Sigmoid colon (tissue), 7 donors: ENCODE measurements around the gene SNRPB. TPM values are rescaled to one million over a fixed set of nuclear protein-coding genes. Genes with fewer than 3 reads are reported as not detected.

Experiments used
- DNase-seq: peaks from one replicate; pipeline ENCODE4 v3.0.0-alpha.2; 2019
- H3K27ac ChIP-seq, 4 donors: fragments of 200-600 bp; sonication (generic); one replicate each; pipeline ENCODE4 v1.5.1; 2016 to 2019; ENCODE audit warnings: mild to moderate bottlenecking in 1 of 4
- H3K27me3 ChIP-seq, 3 donors: fragments of 200-600 bp; sonication (generic); one replicate each; pipeline ENCODE4 v1.5.1; 2019; ENCODE audit warnings: mild to moderate bottlenecking in 1 of 3
- H3K36me3 ChIP-seq, 4 donors: fragments of 200-600 bp; sonication (generic); one replicate each; pipeline ENCODE4 v1.5.1; 2016 to 2019
- H3K4me1 ChIP-seq, 4 donors: fragments of 200-600 bp; sonication (generic); one replicate each; pipeline ENCODE4 v1.5.1; 2017 to 2019
- H3K4me3 ChIP-seq, 4 donors: fragments of 200-600 bp; sonication (generic); one replicate each; pipeline ENCODE4 v1.5.1; 2017 to 2019; ENCODE audit warnings: mild to moderate bottlenecking in 2 of 4, moderate library complexity in 1 of 4
- H3K9me3 ChIP-seq, 4 donors: fragments of 200-600 bp in 3 of 4; sonication (generic) in 3 of 4; one replicate each; pipeline versions ENCODE4 v1.5.1 to v1.6.1; 2013 to 2019
- EP300 ChIP-seq, 4 donors: sonication (generic); formaldehyde crosslinking; IDR thresholded peaks; one replicate each; pipeline ENCODE4 v1.6.1; 2017; ENCODE audit warnings: antibody characterized with exemption in 4 of 4
- POLR2A ChIP-seq, 2 donors: fragments of 450-650 bp; IDR thresholded peaks; one replicate each; pipeline ENCODE4 v1.6.1; 2016; ENCODE audit warnings: antibody characterized with exemption in 2 of 2, mild to moderate bottlenecking in 2 of 2, moderate library complexity in 2 of 2
- POLR2AphosphoS5 ChIP-seq, 4 donors: sonication (generic); formaldehyde crosslinking; IDR thresholded peaks; one replicate each; pipeline ENCODE4 v1.6.1; 2017; ENCODE audit warnings: antibody characterized with exemption in 4 of 4
- WGBS, 2 donors: extraction: QIAGEN DNeasy Blood & Tissue Kit; methylation state at CpG; one replicate each; pipeline ENCODE4 v1.1.7; 2013; 5-methylcytosine and 5-hydroxymethylcytosine counted together
- intact Hi-C: fragments of 100-400 bp; cut with DNase I; formaldehyde crosslinking; loops from one replicate; pipeline ENCODE4 v1.15.1; 2023
- polyA plus RNA-seq, 3 donors: library from polyadenylated mRNA; stranded (reverse); fragments of 200-250 nt; gene quantifications; one replicate each; pipeline ENCODE4 v1.2.3, GENCODE V29; 2013
- total RNA-seq, 4 donors: library from RNA; depleted of rRNA; stranded (reverse); fragments of >200 nt; gene quantifications; one replicate each; pipeline ENCODE4 v1.1.0, GENCODE V29; 2016
- TF ChIP-seq, protein P1 (sequence below), 4 experiments: fragments of 450-650 bp in 3 of 4; fragments of 200-600 bp in 1 of 4; IDR thresholded peaks; one replicate each; pipeline ENCODE4 v1.5.1; 2016 to 2019; ENCODE audit warnings: antibody characterized with exemption in 4 of 4, mild to moderate bottlenecking in 3 of 4, moderate library complexity in 2 of 4
- donor health status: healthy with polysubstance abuse.
- donor health status: Bipolar disorder and iron deficiency.
- donor health status: healthy.

The SNRPB gene
- total and polyA plus RNA-seq, 7 donors: 80.0 to 275 (median 156) TPM

DNA sequence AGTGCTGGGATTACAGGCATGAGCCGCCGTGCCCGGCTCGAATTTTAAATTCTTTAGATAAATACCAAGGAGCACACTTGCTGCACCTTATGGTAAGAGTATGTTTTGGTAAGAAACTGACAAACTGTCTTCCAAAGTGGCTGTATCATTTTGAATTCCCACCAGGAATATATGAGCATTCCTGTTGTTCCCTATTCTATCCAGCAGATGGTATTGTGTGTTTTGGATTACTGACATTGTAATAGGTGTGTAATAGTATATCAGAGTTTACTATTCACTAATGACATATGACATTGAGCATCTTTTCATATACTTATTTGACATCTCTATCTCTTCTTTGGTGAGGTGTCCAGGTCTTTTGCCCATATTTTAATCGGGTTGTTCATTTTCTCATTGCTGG, 49.3 kb downstream of the SNRPB start:
- DNase-seq: no peak
- intact Hi-C loops: no loop called here
- Histone ChIP-seq H3K9me3 (peaks cover 0 to 3% (median 0%) of the 10 kb centered on the region in 4 donors), H3K4me1 (no peaks in the 10 kb centered on the region), H3K36me3 (no peaks in the 10 kb centered on the region), H3K27me3 (no peaks in the 10 kb centered on the region), H3K4me3 (no peak overlapping the region), H3K27ac (no peak overlapping the region)
- no peak for TF ChIP-seq EP300 (IDR thresholded peaks at IDR 0.05)
- no peak for TF ChIP-seq POLR2A (IDR thresholded peaks at IDR 0.05)
- no peak for TF ChIP-seq POLR2AphosphoS5 (IDR thresholded peaks at IDR 0.05)
- TF ChIP-seq, protein P1, sequence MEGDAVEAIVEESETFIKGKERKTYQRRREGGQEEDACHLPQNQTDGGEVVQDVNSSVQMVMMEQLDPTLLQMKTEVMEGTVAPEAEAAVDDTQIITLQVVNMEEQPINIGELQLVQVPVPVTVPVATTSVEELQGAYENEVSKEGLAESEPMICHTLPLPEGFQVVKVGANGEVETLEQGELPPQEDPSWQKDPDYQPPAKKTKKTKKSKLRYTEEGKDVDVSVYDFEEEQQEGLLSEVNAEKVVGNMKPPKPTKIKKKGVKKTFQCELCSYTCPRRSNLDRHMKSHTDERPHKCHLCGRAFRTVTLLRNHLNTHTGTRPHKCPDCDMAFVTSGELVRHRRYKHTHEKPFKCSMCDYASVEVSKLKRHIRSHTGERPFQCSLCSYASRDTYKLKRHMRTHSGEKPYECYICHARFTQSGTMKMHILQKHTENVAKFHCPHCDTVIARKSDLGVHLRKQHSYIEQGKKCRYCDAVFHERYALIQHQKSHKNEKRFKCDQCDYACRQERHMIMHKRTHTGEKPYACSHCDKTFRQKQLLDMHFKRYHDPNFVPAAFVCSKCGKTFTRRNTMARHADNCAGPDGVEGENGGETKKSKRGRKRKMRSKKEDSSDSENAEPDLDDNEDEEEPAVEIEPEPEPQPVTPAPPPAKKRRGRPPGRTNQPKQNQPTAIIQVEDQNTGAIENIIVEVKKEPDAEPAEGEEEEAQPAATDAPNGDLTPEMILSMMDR (IDR thresholded peaks at IDR 0.05): no peak
- 84 to 88% methylated on average over 5 of the region's 5 CpGs for WGBS, 2 donors

DNA sequence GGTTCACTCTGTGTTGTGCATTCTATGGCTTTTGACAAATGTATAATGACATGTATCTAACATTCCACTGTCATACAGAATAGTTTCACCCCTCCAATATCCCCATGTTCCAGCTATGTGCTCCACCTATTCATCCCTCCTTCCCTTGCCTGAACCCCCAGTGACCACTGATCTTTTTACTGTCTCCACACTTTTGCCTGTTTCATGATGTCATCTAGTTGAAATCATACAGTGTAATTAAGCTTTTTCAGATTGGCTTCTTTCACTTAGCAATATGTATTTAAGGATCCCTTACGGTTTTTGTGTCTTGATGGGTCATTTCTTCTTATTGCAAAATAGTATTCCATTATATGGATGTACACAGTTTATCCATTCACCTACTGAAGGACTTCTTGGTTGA, 50.1 kb downstream of the SNRPB start:
- peaks cover 0 to 3% (median 0%) of the 10 kb centered on the region in 4 donors for H3K9me3 ChIP-seq
- no peaks in the 10 kb centered on the region for H3K4me1 ChIP-seq
- WGBS, 2 donors: 30 to 72% methylated on average over 1 of the region's 1 CpG
- H3K27me3 ChIP-seq: no peaks in the 10 kb centered on the region
- intact Hi-C loops: no loop called here
- no peak overlapping the region for H3K27ac ChIP-seq
- H3K36me3 ChIP-seq: no peaks in the 10 kb centered on the region
- TF ChIP-seq POLR2AphosphoS5 (IDR thresholded peaks at IDR 0.05) (no peak), EP300 (IDR thresholded peaks at IDR 0.05) (no peak), POLR2A (IDR thresholded peaks at IDR 0.05) (no peak)
- TF ChIP-seq, protein P1 (IDR thresholded peaks at IDR 0.05): no peak
- no peak overlapping the region for H3K4me3 ChIP-seq
- no peak for DNase-seq

DNA sequence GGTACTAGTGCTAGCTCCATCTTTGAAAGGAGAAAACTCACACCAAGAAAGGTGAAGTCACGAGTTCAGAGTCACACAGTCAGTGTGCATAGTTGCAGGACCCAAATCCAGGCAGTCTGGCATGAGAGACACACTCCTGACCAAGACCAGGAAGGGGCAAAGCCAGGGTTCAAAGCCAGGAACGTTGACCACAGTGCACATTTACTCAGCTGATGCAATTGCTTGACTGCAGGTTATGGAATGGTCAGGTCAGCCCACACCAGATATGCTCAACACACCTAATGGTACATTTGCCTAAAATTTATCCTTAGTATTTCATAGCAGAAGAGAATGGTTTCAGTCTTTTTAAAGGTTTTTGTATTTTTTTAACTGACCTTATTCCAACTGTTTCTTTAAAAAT, 52.2 kb downstream of the SNRPB start:
- no peak for TF ChIP-seq POLR2AphosphoS5 (IDR thresholded peaks at IDR 0.05)
- TF ChIP-seq, protein P1 (IDR thresholded peaks at IDR 0.05): no peak
- TF ChIP-seq EP300 (IDR thresholded peaks at IDR 0.05): no peak
- no peak for TF ChIP-seq POLR2A (IDR thresholded peaks at IDR 0.05)
- Histone ChIP-seq H3K27me3 (no peaks in the 10 kb centered on the region), H3K36me3 (no peaks in the 10 kb centered on the region), H3K4me3 (no peak overlapping the region), H3K9me3 (no peaks in the 10 kb centered on the region), H3K27ac (no peak overlapping the region), H3K4me1 (no peaks in the 10 kb centered on the region)
- intact Hi-C loops: no loop called here
- 21 to 48% methylated on average over 2 of the region's 2 CpGs for WGBS, 2 donors
- DNase-seq: no peak

DNA sequence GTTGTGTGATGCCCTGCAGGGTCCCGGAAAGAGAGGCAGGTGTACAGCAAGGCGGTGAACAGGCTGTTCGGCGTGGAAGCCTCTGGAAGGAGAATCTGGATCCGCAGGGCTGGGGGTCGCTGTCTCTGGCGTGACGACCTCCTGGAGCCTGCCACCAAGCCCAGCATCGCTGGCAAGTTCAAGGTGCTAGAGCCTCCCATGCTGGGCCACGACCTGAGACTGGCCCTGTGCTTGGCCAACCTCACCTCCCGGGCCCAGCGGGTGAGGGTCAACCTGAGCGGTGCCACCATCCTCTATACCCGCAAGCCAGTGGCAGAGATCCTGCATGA, 53.4 kb downstream of the SNRPB start:
- no peak for TF ChIP-seq EP300 (IDR thresholded peaks at IDR 0.05)
- no peak for TF ChIP-seq POLR2A (IDR thresholded peaks at IDR 0.05)
- TF ChIP-seq, protein P1 (IDR thresholded peaks at IDR 0.05): no peak
- no peak for TF ChIP-seq POLR2AphosphoS5 (IDR thresholded peaks at IDR 0.05)
- no peaks in the 10 kb centered on the region for H3K36me3 ChIP-seq
- H3K4me1 ChIP-seq: no peaks in the 10 kb centered on the region
- DNase-seq: no peak
- no peaks in the 10 kb centered on the region for H3K27me3 ChIP-seq
- H3K4me3 ChIP-seq: no peak overlapping the region
- no peaks in the 10 kb centered on the region for H3K9me3 ChIP-seq
- H3K27ac ChIP-seq: no peak overlapping the region
- 87 to 88% methylated on average over 14 of the region's 14 CpGs for WGBS, 2 donors
- intact Hi-C loops: no loop called here

DNA sequence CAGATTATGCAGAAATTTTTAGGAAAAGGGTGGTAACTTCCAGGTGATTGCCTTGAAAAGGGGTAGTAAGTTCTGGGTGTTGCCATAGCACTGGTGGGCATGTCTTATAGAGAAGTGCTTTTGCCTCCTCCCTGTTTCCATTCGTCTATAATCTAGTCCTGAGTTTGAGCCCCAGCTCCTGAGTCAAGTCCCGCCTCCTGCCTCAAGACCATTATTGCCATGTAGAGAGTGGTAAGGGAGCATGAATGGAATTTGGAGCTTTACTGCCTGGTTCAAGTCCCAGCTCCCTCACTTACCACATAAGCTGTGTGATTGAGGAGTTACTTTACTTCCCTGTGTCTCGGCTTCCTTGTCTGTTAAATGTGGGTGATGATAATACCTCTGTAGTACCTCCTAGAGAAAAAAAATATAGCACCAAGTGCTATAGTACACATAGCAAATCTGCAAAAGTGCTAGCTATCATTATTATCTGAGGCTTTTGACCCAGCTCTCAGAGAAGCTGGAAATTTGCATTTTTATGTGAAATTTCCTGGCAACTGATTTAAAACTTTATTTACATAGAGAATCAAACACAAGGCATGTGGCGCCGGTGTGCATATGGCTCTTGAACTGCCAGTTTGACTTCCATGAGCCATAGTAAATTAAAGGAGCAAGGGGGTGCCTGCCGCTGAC, 53.9 kb downstream of the SNRPB start:
- Histone ChIP-seq H3K27ac (no peak overlapping the region), H3K9me3 (no peaks in the 10 kb centered on the region), H3K27me3 (no peaks in the 10 kb centered on the region), H3K36me3 (no peaks in the 10 kb centered on the region), H3K4me3 (no peak overlapping the region), H3K4me1 (no peaks in the 10 kb centered on the region)
- WGBS, 2 donors: 48 to 63% methylated on average over 6 of the region's 6 CpGs
- DNase-seq: no peak
- intact Hi-C loops: no loop called here
- no peak for TF ChIP-seq POLR2AphosphoS5 (IDR thresholded peaks at IDR 0.05)
- TF ChIP-seq POLR2A (IDR thresholded peaks at IDR 0.05): no peak
- TF ChIP-seq, protein P1 (IDR thresholded peaks at IDR 0.05): no peak
- TF ChIP-seq EP300 (IDR thresholded peaks at IDR 0.05): no peak
